Breast epithelium (tissue), 4 donors: Measurements from ENCODE around the gene AFAP1L1. TPM values are rescaled to one million over a fixed set of nuclear protein-coding genes. Genes with fewer than 3 reads are reported as not detected.
A peak's percentile ranks its signal among the peaks of the same experiment; 100 is the strongest.

Source experiments
- DNase-seq, 2 donors: peaks; one replicate each; pipeline ENCODE4 v3.0.0-alpha.2; 2019; ENCODE audit warnings: low spot score in 2 of 2
- H3K27ac ChIP-seq, 2 donors: fragments of 200-600 bp; sonication (generic) in 1 of 2; one replicate each; pipeline ENCODE4 v1.5.1; 2016 to 2019; ENCODE audit warnings: mild to moderate bottlenecking in 1 of 2
- H3K27me3 ChIP-seq, 2 donors: fragments of 200-600 bp; sonication (generic) in 1 of 2; one replicate each; pipeline versions ENCODE4 v1.5.1 to v1.6.0; 2017 to 2019; ENCODE audit warnings: control low read depth in 1 of 2, mild to moderate bottlenecking in 1 of 2
- H3K36me3 ChIP-seq: fragments of 200-600 bp; one replicate; pipeline ENCODE4 v1.5.1; 2019
- H3K4me1 ChIP-seq, 2 donors: fragments of 200-600 bp; sonication (generic); one replicate each; pipeline ENCODE4 v1.5.1; 2016 to 2019; ENCODE audit warnings: control low read depth in 1 of 2
- H3K4me3 ChIP-seq, 3 donors: fragments of 200-600 bp; sonication (generic); 1 replicate in 2 of 3; 2 replicates in 1 of 3; pipeline ENCODE4 v1.5.1; 2016 to 2019; ENCODE audit warnings: mild to moderate bottlenecking in 3 of 3, moderate library complexity in 2 of 3
- H3K9me3 ChIP-seq, 2 donors: fragments of 200-600 bp; sonication (generic) in 1 of 2; one replicate each; pipeline ENCODE4 v1.5.1; 2016 to 2019; ENCODE audit warnings: control low read depth in 1 of 2
- CTCF ChIP-seq, 3 donors: fragments of 450-650 bp; IDR thresholded peaks; one replicate each; pipeline ENCODE4 v1.5.1; 2016 to 2017; ENCODE audit warnings: antibody characterized with exemption in 3 of 3, mild to moderate bottlenecking in 3 of 3, moderate library complexity in 3 of 3
- POLR2A ChIP-seq: fragments of 450-650 bp; IDR thresholded peaks from one replicate; pipeline ENCODE4 v1.6.1; 2016; ENCODE audit warnings: antibody characterized with exemption, mild to moderate bottlenecking, moderate library complexity
- POLR2AphosphoS5 ChIP-seq, 3 donors: sonication (generic); formaldehyde crosslinking; IDR thresholded peaks; one replicate each; pipeline ENCODE4 v1.6.1; 2017; ENCODE audit warnings: antibody characterized with exemption in 3 of 3
- intact Hi-C: fragments of 100-400 bp; cut with DNase I; formaldehyde crosslinking; loops from one replicate; pipeline ENCODE4 v1.15.1; 2023; ENCODE audit warnings: low total_unique reads
- total RNA-seq, 3 donors: library from RNA; depleted of rRNA; stranded (reverse); fragments of >200 nt; gene quantifications; one replicate each; pipeline ENCODE4 v1.1.0, GENCODE V29; 2016

Gene AFAP1L1
- total RNA-seq, 3 donors from 2014 or later, result 13.3 to 108 (median 26.5) TPM

- DNase-seq, result no peak
- TF ChIP-seq CTCF (IDR thresholded peaks at IDR 0.05), result no peak
- Histone ChIP-seq H3K27ac (no peak overlapping the region), H3K9me3 (no peaks in the 10 kb centered on the region), H3K36me3 (no peaks in the 10 kb centered on the region), H3K27me3 (no peaks in the 10 kb centered on the region), H3K4me3 (no peak overlapping the region), H3K4me1 (no peaks in the 10 kb centered on the region)
- intact Hi-C loops, result no loop called here
These were observed 3.3 kb downstream of the AFAP1L1 start for GRCh38 chr5:149274939-149275338.

- Histone ChIP-seq H3K4me3 (no peak overlapping the region), H3K27ac (peak overlapping the region in 1 of 2 donors; percentile 32), H3K36me3 (no peaks in the 10 kb centered on the region), H3K9me3 (no peaks in the 10 kb centered on the region), H3K4me1 (no peaks in the 10 kb centered on the region), H3K27me3 (no peaks in the 10 kb centered on the region)
- TF ChIP-seq POLR2A (no peak), CTCF (IDR thresholded peaks at IDR 0.05) (no peak), POLR2AphosphoS5 (IDR thresholded peaks at IDR 0.05) (no peak)
- DNase-seq, result no peak
- intact Hi-C loops, result no loop called here
These were observed 6.1 kb downstream of the AFAP1L1 start for GRCh38 chr5:149277801-149278200.

- intact Hi-C loops, result no loop called here
- Histone ChIP-seq H3K27me3 (no peaks in the 10 kb centered on the region), H3K4me3 (no peak overlapping the region), H3K4me1 (no peaks in the 10 kb centered on the region), H3K9me3 (no peaks in the 10 kb centered on the region), H3K27ac (no peak overlapping the region), H3K36me3 (no peaks in the 10 kb centered on the region)
- DNase-seq, result no peak
- TF ChIP-seq POLR2AphosphoS5 (IDR thresholded peaks at IDR 0.05) (no peak), CTCF (IDR thresholded peaks at IDR 0.05) (no peak), POLR2A (no peak)
These were observed 7.0 kb downstream of the AFAP1L1 start for GRCh38 chr5:149278451-149279210.

- H3K9me3 ChIP-seq, result no peaks in the 10 kb centered on the region
- H3K4me3 ChIP-seq, result no peak overlapping the region
- peak overlapping the region in 1 of 2 donors; percentile 1 for H3K27ac ChIP-seq
- H3K27me3 ChIP-seq, result no peaks in the 10 kb centered on the region
- H3K4me1 ChIP-seq, result no peaks in the 10 kb centered on the region
- no peak for TF ChIP-seq POLR2AphosphoS5 (IDR thresholded peaks at IDR 0.05)
- no peak for TF ChIP-seq CTCF (IDR thresholded peaks at IDR 0.05)
- no peak for TF ChIP-seq POLR2A
- intact Hi-C loops, result no loop called here
- no peaks in the 10 kb centered on the region for H3K36me3 ChIP-seq
- no peak for DNase-seq
These were observed 8.0 kb downstream of the AFAP1L1 start for GRCh38 chr5:149279661-149280060.

- H3K27ac ChIP-seq, result peak overlapping the region in 1 of 2 donors; percentile 1
- no peaks in the 10 kb centered on the region for H3K4me1 ChIP-seq
- no peak overlapping the region for H3K4me3 ChIP-seq
- TF ChIP-seq CTCF (IDR thresholded peaks at IDR 0.05) (no peak), POLR2A (no peak), POLR2AphosphoS5 (IDR thresholded peaks at IDR 0.05) (no peak)
- DNase-seq, result no peak
- no peaks in the 10 kb centered on the region for H3K27me3 ChIP-seq
- intact Hi-C loops, result no loop called here
- H3K36me3 ChIP-seq, result no peaks in the 10 kb centered on the region
- no peaks in the 10 kb centered on the region for H3K9me3 ChIP-seq
These were observed 8.5 kb downstream of the AFAP1L1 start for GRCh38 chr5:149280124-149280523.
